HepG2 (cell line): ENCODE data around the gene AGT. TPM values are rescaled to one million over a fixed set of nuclear protein-coding genes. Genes with fewer than 3 reads are reported as not detected.

ENCODE experiments used
- AKNA ChIP-seq: sonication (generic); formaldehyde crosslinking; IDR thresholded peaks from 2 replicates; pipeline ENCODE4 v1.4.0; 2020; ENCODE audit warnings: missing genetic modification reagents, borderline replicate concordance
- FOXO1 ChIP-seq: sonication (generic); formaldehyde crosslinking; IDR thresholded peaks from 2 replicates; pipeline ENCODE4 v1.4.0; 2020; ENCODE audit warnings: missing genetic modification reagents
- PRDM10 ChIP-seq: sonication (generic); formaldehyde crosslinking; IDR thresholded peaks from 2 replicates; pipeline ENCODE4 v1.4.0; 2020; ENCODE audit warnings: low read depth, missing genetic modification reagents
- ZBTB44 ChIP-seq: sonication (generic); formaldehyde crosslinking; IDR thresholded peaks from 2 replicates; pipeline ENCODE4 v1.4.0; 2020; ENCODE audit warnings: missing genetic modification reagents
- ZNF660 ChIP-seq: sonication (generic); formaldehyde crosslinking; IDR thresholded peaks from 2 replicates; pipeline ENCODE4 v1.5.1; 2020; ENCODE audit warnings: mild to moderate bottlenecking, low read depth, missing genetic modification reagents, borderline replicate concordance
- ZSCAN9 ChIP-seq: IDR thresholded peaks from 2 replicates; pipeline ENCODE4 v1.6.1; 2016; ENCODE audit warnings: borderline replicate concordance
- polyA plus RNA-seq, 8 experiments: library from polyadenylated mRNA; depleted of rRNA in 3 of 8; stranded (reverse) in 7 of 8; unstranded in 1 of 8; fragments of >200 nt; fragmentation: Illumina TruSeq in 4 of 8; extraction: Trizol in 4 of 8; gene quantifications; 2 replicates each; pipeline versions ENCODE4 v1.2.1 to v1.2.3, GENCODE V29; 2011 to 2016; ENCODE audit warnings: low read depth in 4 of 8, missing spikeins in 1 of 8, mixed read lengths in 1 of 8; ENCODE audit not compliant: insufficient read depth in 1 of 8
- total RNA-seq, 5 experiments: library from RNA; depleted of rRNA; stranded (reverse); fragments of >200 nt; fragmentation: Illumina TruSeq; extraction: Trizol; gene quantifications; 2 replicates each; pipeline ENCODE4 v1.2.3, GENCODE V29; 2016; ENCODE audit warnings: low read depth in 1 of 5

AGT gene
- total and polyA plus RNA-seq, 2 of the 13 experiments (the other 11 are each of a cell fraction or from before 2014, with no cell fraction given), result 892 to 2,071 TPM

GRCh38 chr1:230674581-230674980, 39.3 kb downstream of the AGT start (continued):
- TF ChIP-seq PRDM10 (CRISPR knock-in tag) (no peak), AKNA (no peak), ZBTB44 (CRISPR knock-in tag) (no peak), ZSCAN9 (no peak), FOXO1 (CRISPR knock-in tag) (no peak), ZNF660 (CRISPR knock-in tag) (no peak)
